Measurements from ENCODE around the gene FAXDC2. TPM values are rescaled to one million over a fixed set of nuclear protein-coding genes. Genes with fewer than 3 reads are reported as not detected.
"Not testable (repeated sequence)": the region's sequence is repeated elsewhere in the genome, so short reads cannot be mapped to it uniquely, and the experiment has no call there.

Gene FAXDC2
- total and polyA plus RNA-seq, 10 of the 15 experiments (the other 5 are each of a cell fraction or from before 2014, with no cell fraction given): 0.13 to 1.8 (median 0.35) TPM

GRCh38 chr5:154836225-154836624, 14.2 kb downstream of the FAXDC2 start:
- Histone ChIP-seq H3K9ac (ENCODE audit: control insufficient read depth, insufficient read depth, low read length) (no peak overlapping the region), H3K27ac (ENCODE audit: control insufficient read depth, insufficient read depth) (no peak overlapping the region), H3K79me2 (ENCODE audit: control insufficient read depth, insufficient read depth, low read length) (no peaks in the 10 kb centered on the region), H3K4me3 (no peak overlapping the region), H3K9me3 (replicated peaks; ENCODE audit: control insufficient read depth, insufficient read depth, low read length) (no peaks in the 10 kb centered on the region), H3K4me1 (ENCODE audit: control insufficient read depth, insufficient read depth, low read length) (no peaks in the 10 kb centered on the region), H3K4me2 (ENCODE audit: control insufficient read depth, insufficient read depth) (no peak overlapping the region), H3K36me3 (ENCODE audit: control insufficient read depth in 2 of 2, insufficient read depth in 2 of 2, low read length in 1 of 2) (no peaks in the 10 kb centered on the region; a peak in 1 of 4 replicates), H2AFZ (ENCODE audit: control insufficient read depth, low read depth, low read length) (no peak overlapping the region), H3K27me3 (replicated peaks in 1 of 2; ENCODE audit: control insufficient read depth in 2 of 2, insufficient read depth in 2 of 2, low read length in 1 of 2) (no peaks in the 10 kb centered on the region), H4K20me1 (ENCODE audit: control insufficient read depth, insufficient read depth) (no peaks in the 10 kb centered on the region)
- CTCF ChIA-PET: interaction anchor here (0.7 kb wide), 1 partner anchor 717 kb away, joined by 3 read pairs; no protein-coding TSS in a partner anchor
- FAIRE-seq (no peak), ATAC-seq (no peak), DNase-seq (ENCODE audit: low read depth, low spot score) (no peak)
- intact Hi-C loops (cut with micrococcal nuclease; ENCODE audit: unreplicated experiment) (no loop called here), in situ Hi-C loops (cut with MboI) (no loop called here)
- SMC1A ChIA-PET (ENCODE audit: uncharacterized antibody, unreplicated experiment): no interaction called here
- no TSS peak for BruUV-seq (replicated peaks)
- WGBS (ENCODE audit: insufficient coverage, insufficient replicate concordance, low lambda C conversion rate, missing lambda C conversion rate): 82% methylated on average over 6 of the region's 6 CpGs
- RAD21 ChIA-PET (ENCODE audit: unreplicated experiment): no interaction called here
- TF ChIP-seq DPF2 (IDR thresholded peaks at IDR 0.05) (no peak), TCF7 (IDR thresholded peaks at IDR 0.05; ENCODE audit: borderline replicate concordance) (no peak), POLR2A (IDR thresholded peaks at IDR 0.05; ENCODE audit: low read depth, low read length) (no peak), CREB1 (IDR thresholded peaks at IDR 0.05; ENCODE audit: low read depth) (no peak), BRCA1 (IDR thresholded peaks at IDR 0.05; ENCODE audit: low read depth, low read length) (no peak), SREBF1 (IDR thresholded peaks at IDR 0.05; ENCODE audit: low read length) (no peak), ZNF207 (IDR thresholded peaks at IDR 0.05; ENCODE audit: borderline replicate concordance) (no peak), MXI1 (IDR thresholded peaks at IDR 0.05; ENCODE audit: low read depth, low read length) (no peak), YY1 (IDR thresholded peaks at IDR 0.05; ENCODE audit: low read depth, low read length) (no peak), E2F4 (IDR thresholded peaks at IDR 0.05; ENCODE audit: low read depth, low read length) (no peak), RAD21 (IDR thresholded peaks at IDR 0.05; ENCODE audit: insufficient read depth, low read depth, low read length) (no peak)
- TF ChIP-seq, protein P1, sequence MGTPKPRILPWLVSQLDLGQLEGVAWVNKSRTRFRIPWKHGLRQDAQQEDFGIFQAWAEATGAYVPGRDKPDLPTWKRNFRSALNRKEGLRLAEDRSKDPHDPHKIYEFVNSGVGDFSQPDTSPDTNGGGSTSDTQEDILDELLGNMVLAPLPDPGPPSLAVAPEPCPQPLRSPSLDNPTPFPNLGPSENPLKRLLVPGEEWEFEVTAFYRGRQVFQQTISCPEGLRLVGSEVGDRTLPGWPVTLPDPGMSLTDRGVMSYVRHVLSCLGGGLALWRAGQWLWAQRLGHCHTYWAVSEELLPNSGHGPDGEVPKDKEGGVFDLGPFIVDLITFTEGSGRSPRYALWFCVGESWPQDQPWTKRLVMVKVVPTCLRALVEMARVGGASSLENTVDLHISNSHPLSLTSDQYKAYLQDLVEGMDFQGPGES (IDR thresholded peaks at IDR 0.05): no peak
- TF ChIP-seq, protein P2, sequence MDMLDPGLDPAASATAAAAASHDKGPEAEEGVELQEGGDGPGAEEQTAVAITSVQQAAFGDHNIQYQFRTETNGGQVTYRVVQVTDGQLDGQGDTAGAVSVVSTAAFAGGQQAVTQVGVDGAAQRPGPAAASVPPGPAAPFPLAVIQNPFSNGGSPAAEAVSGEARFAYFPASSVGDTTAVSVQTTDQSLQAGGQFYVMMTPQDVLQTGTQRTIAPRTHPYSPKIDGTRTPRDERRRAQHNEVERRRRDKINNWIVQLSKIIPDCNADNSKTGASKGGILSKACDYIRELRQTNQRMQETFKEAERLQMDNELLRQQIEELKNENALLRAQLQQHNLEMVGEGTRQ (IDR thresholded peaks at IDR 0.05; ENCODE audit: borderline replicate concordance, low read depth, low read length): no peak
- POLR2A ChIA-PET: no interaction called here

DNA sequence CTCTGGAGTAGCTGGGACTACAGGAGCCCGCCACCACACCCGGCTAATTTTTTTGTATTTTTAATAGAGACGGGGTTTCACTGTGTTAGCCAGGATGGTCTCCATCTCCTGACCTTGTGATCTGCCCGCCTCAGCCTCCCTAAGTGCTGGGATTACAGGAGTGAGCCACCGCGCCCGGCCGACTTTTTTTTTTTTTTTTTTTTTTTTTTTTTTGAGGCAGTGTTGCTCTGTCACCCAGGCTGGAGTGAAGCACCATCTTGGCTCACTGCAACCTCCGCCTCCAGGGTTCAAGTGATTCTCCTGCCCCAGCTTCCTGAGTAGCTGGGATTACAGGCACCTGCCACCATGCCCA, 14.7 kb downstream of the FAXDC2 start:
- CTCF ChIA-PET; RAD21 ChIA-PET (ENCODE audit: unreplicated experiment): not testable (repeated sequence)

More for the DNA sequence above, 14.7 kb downstream of the FAXDC2 start:
- H3K27ac ChIP-seq (ENCODE audit: control insufficient read depth, insufficient read depth); POLR2A ChIA-PET; H3K4me3 ChIP-seq; H4K20me1 ChIP-seq (ENCODE audit: control insufficient read depth, insufficient read depth); H3K4me1 ChIP-seq (ENCODE audit: control insufficient read depth, insufficient read depth, low read length); in situ Hi-C loops (cut with MboI); H3K36me3 ChIP-seq (ENCODE audit: control insufficient read depth in 2 of 2, insufficient read depth in 2 of 2, low read length in 1 of 2); H3K4me2 ChIP-seq (ENCODE audit: control insufficient read depth, insufficient read depth); DNase-seq (ENCODE audit: low read depth, low spot score); H2AFZ ChIP-seq (ENCODE audit: control insufficient read depth, low read depth, low read length); H3K27me3 ChIP-seq (replicated peaks in 1 of 2; ENCODE audit: control insufficient read depth in 2 of 2, insufficient read depth in 2 of 2, low read length in 1 of 2); H3K79me2 ChIP-seq (ENCODE audit: control insufficient read depth, insufficient read depth, low read length); BruUV-seq (replicated peaks); ATAC-seq; H3K9ac ChIP-seq (ENCODE audit: control insufficient read depth, insufficient read depth, low read length); intact Hi-C loops (cut with micrococcal nuclease; ENCODE audit: unreplicated experiment); H3K9me3 ChIP-seq (replicated peaks; ENCODE audit: control insufficient read depth, insufficient read depth, low read length); FAIRE-seq: not testable (repeated sequence)
- WGBS (ENCODE audit: insufficient coverage, insufficient replicate concordance, low lambda C conversion rate, missing lambda C conversion rate): 96% methylated on average over 7 of the region's 9 CpGs
- SMC1A ChIA-PET (ENCODE audit: uncharacterized antibody, unreplicated experiment): interaction anchor here (1.0 kb wide), 1 partner anchor 75 kb away, joined by 3 read pairs; no protein-coding TSS in a partner anchor
